Measurements from ENCODE around the gene CTRL. TPM values are rescaled to one million over a fixed set of nuclear protein-coding genes. Genes with fewer than 3 reads are reported as not detected.

The CTRL gene
- total RNA-seq, 1 donor from 2014 or later, result 1.2 TPM

DNA sequence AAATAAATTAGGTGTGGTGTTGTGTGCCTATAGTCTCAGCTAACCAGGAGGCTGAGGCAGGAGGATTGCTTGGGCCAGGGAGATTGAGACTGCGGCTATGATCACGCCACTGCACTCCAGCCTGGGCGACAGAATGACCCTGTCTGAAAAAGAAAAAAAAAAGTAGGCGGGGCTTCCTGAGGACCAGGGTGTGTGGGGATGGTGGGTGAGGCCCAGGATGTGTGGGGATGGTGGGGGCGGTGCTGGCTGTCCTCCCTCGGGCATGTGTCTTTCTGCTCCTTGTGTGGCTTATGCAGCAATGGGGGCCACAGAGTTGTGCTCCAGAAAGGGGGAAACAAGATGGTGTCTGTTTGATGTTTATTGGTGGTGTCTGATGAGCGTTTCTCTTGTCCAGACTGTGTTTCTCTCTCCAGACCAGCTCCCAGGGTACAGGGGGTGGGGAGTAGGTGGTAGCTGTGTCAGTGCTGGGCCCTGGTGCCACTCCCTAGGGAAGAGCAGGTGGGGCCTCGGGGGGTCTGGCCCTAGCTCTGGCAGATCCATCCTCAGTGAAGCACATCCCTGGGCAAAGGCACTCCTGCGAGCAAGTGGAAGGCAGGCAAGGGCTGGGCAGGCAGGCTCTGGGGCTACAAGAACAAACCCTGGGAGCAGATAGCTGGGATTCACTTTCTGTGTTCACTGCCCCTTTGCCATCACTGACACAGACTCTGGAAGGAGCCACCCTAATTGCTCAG is 10.0 kb upstream of the CTRL start:
- Histone ChIP-seq H3K4me1 (ENCODE audit: insufficient read depth, low read length) (peaks cover 23% of the 10 kb centered on the region), H3K4me2 (ENCODE audit: low read length) (no peak overlapping the region), H3K27me3 (ENCODE audit: insufficient read depth, low read length) (no peaks in the 10 kb centered on the region), H3K9ac (ENCODE audit: low read length) (no peak overlapping the region), H3K36me3 (ENCODE audit: insufficient read depth, low read length) (peaks cover 49% of the 10 kb centered on the region), H3K27ac (ENCODE audit: low read depth, low read length) (no peak overlapping the region), H3K9me3 (ENCODE audit: insufficient read depth, low read depth, low read length) (no peaks in the 10 kb centered on the region), H3K79me2 (ENCODE audit: insufficient read depth, low read length) (peaks cover 20% of the 10 kb centered on the region), H4K20me1 (ENCODE audit: insufficient read depth, low read length) (peaks cover 68% of the 10 kb centered on the region), H3K4me3 (ENCODE audit: insufficient read depth, low read depth, low read length) (no peak overlapping the region), H2AFZ (ENCODE audit: low read depth, low read length) (no peak overlapping the region)
- H3K27ac Mint-ChIP-seq (ENCODE audit: unreplicated experiment), result no peak overlapping the region
- H3K4me1 Mint-ChIP-seq (ENCODE audit: low read depth, unreplicated experiment), result peaks cover 5% of the 10 kb centered on the region
- no peak overlapping the region for H3K4me3 Mint-ChIP-seq (ENCODE audit: unreplicated experiment)
- no peaks in the 10 kb centered on the region for H3K27me3 Mint-ChIP-seq (ENCODE audit: low read depth, unreplicated experiment)
- TF ChIP-seq, protein P1, sequence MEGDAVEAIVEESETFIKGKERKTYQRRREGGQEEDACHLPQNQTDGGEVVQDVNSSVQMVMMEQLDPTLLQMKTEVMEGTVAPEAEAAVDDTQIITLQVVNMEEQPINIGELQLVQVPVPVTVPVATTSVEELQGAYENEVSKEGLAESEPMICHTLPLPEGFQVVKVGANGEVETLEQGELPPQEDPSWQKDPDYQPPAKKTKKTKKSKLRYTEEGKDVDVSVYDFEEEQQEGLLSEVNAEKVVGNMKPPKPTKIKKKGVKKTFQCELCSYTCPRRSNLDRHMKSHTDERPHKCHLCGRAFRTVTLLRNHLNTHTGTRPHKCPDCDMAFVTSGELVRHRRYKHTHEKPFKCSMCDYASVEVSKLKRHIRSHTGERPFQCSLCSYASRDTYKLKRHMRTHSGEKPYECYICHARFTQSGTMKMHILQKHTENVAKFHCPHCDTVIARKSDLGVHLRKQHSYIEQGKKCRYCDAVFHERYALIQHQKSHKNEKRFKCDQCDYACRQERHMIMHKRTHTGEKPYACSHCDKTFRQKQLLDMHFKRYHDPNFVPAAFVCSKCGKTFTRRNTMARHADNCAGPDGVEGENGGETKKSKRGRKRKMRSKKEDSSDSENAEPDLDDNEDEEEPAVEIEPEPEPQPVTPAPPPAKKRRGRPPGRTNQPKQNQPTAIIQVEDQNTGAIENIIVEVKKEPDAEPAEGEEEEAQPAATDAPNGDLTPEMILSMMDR (IDR thresholded peaks at IDR 0.05; ENCODE audit: insufficient read depth, low read depth, low read length), result no peak
- no peak for TF ChIP-seq EZH2 (IDR thresholded peaks at IDR 0.05; ENCODE audit: insufficient read depth, low read length)
- H3K9me3 Mint-ChIP-seq (ENCODE audit: unreplicated experiment), result no peaks in the 10 kb centered on the region
- H3K36me3 Mint-ChIP-seq (ENCODE audit: low read depth, unreplicated experiment), result peaks cover 13% of the 10 kb centered on the region
- DNase-seq (ENCODE audit: low read depth), result no peak
- no peak for FAIRE-seq

DNA sequence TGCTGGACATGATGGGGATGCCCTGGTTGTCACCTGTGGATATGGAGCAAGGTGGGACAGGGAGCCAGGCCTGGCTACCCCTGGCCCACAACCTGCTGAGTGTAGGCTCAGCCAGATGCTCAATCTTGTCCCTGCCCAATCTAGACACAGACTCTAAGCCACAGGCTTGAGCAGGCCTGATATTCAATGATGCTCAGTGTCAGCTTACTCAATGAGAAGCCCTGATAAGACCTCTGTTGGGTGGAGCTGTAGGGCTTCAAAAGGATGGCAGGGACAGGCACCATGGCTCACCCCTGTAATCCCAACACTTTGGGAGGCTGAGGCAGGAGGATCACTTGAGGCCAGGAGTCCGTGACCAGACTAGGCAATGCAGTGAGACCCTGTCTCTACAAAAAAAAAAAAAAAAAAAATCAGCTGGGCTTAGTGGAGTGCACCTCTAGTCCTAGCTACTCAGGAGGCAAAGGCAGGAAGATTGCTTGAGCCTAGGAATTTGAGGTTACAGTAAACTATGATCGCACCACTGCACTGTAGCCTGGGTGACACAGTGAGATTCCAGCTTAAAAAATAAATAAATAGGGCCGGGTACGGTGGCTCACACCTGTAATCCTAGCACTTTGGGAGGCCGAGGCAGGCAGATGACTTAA is 8.9 kb upstream of the CTRL start:
- Mint-ChIP-seq H3K27ac (ENCODE audit: unreplicated experiment) (no peak overlapping the region), H3K36me3 (ENCODE audit: low read depth, unreplicated experiment) (peaks cover 9% of the 10 kb centered on the region), H3K4me1 (ENCODE audit: low read depth, unreplicated experiment) (peaks cover 5% of the 10 kb centered on the region), H3K27me3 (ENCODE audit: low read depth, unreplicated experiment) (no peaks in the 10 kb centered on the region), H3K4me3 (ENCODE audit: unreplicated experiment) (no peak overlapping the region), H3K9me3 (ENCODE audit: unreplicated experiment) (no peaks in the 10 kb centered on the region)
- FAIRE-seq (no peak), DNase-seq (ENCODE audit: low read depth) (no peak)
- Histone ChIP-seq H3K9me3 (ENCODE audit: insufficient read depth, low read depth, low read length) (no peaks in the 10 kb centered on the region), H3K79me2 (ENCODE audit: insufficient read depth, low read length) (peaks cover 20% of the 10 kb centered on the region), H3K4me2 (ENCODE audit: low read length) (no peak overlapping the region), H2AFZ (ENCODE audit: low read depth, low read length) (no peak overlapping the region), H3K4me3 (ENCODE audit: insufficient read depth, low read depth, low read length) (no peak overlapping the region), H3K27me3 (ENCODE audit: insufficient read depth, low read length) (no peaks in the 10 kb centered on the region), H4K20me1 (ENCODE audit: insufficient read depth, low read length) (peaks cover 58% of the 10 kb centered on the region), H3K4me1 (ENCODE audit: insufficient read depth, low read length) (peaks cover 18% of the 10 kb centered on the region), H3K36me3 (ENCODE audit: insufficient read depth, low read length) (peaks cover 39% of the 10 kb centered on the region), H3K27ac (ENCODE audit: low read depth, low read length) (no peak overlapping the region), H3K9ac (ENCODE audit: low read length) (no peak overlapping the region)
- TF ChIP-seq, protein P1 (IDR thresholded peaks at IDR 0.05; ENCODE audit: insufficient read depth, low read depth, low read length), result no peak
- TF ChIP-seq EZH2 (IDR thresholded peaks at IDR 0.05; ENCODE audit: insufficient read depth, low read length), result no peak

All from astrocyte (in vitro differentiated cells and primary cell).